Loucy (cell line): Measurements from ENCODE around the gene MAPK8IP2.
"Not testable (repeated sequence)": the region's sequence is repeated elsewhere in the genome, so short reads cannot be mapped to it uniquely, and the experiment has no call there.

Experiments used
- H2AFZ ChIP-seq: fragments of 200-600 bp; sonication (generic); 2 replicates; pipeline ENCODE4 v1.6.0; 2016; ENCODE audit warnings: antibody characterized with exemption, mild to moderate bottlenecking, low read length, moderate library complexity
- H3F3A ChIP-seq: fragments of 200-600 bp; 2 replicates; pipeline ENCODE4 v1.6.0; 2016; ENCODE audit warnings: antibody characterized with exemption, low read depth, mild to moderate bottlenecking
- H3K27me3 ChIP-seq: fragments of 200-600 bp; sonication (generic); 2 replicates; pipeline ENCODE4 v1.6.1; 2014; ENCODE audit warnings: low read length, mild to moderate bottlenecking; ENCODE audit not compliant: insufficient read depth, poor library complexity, severe bottlenecking
- H3K36me3 ChIP-seq: fragments of 200-600 bp; sonication (generic); 2 replicates; pipeline ENCODE4 v1.6.1; 2016; ENCODE audit warnings: low read length; ENCODE audit not compliant: insufficient read depth
- H3K4me1 ChIP-seq: fragments of 200-600 bp; sonication (generic); 2 replicates; pipeline ENCODE4 v1.5.1; 2014; ENCODE audit warnings: low read length, mild to moderate bottlenecking; ENCODE audit not compliant: insufficient read depth, poor library complexity, severe bottlenecking
- H3K4me2 ChIP-seq: fragments of 200-600 bp; sonication (generic); 2 replicates; pipeline ENCODE4 v1.6.0; 2014; ENCODE audit warnings: antibody characterized with exemption, low read length, low read depth, mild to moderate bottlenecking; ENCODE audit not compliant: poor library complexity, severe bottlenecking
- H3K4me3 ChIP-seq: fragments of 200-600 bp; sonication (generic); 2 replicates; pipeline ENCODE4 v1.5.1; 2014; ENCODE audit warnings: low read length, mild to moderate bottlenecking, mixed read lengths; ENCODE audit not compliant: poor library complexity, severe bottlenecking
- H3K79me2 ChIP-seq: fragments of 200-600 bp; sonication (generic); 2 replicates; pipeline ENCODE4 v1.6.1; 2014; ENCODE audit warnings: low read length; ENCODE audit not compliant: insufficient read depth
- H3K9ac ChIP-seq: fragments of 200-600 bp; sonication (generic); 2 replicates; pipeline ENCODE4 v1.6.0; 2014; ENCODE audit warnings: mild to moderate bottlenecking, low read depth, low read length, moderate library complexity; ENCODE audit not compliant: poor library complexity, severe bottlenecking
- H3K9me2 ChIP-seq: fragments of 200-600 bp; sonication (generic); replicated peaks from 2 replicates; pipeline ENCODE4 v1.6.1; 2016; ENCODE audit warnings: low read depth, low read length, mixed read lengths
- H3K9me3 ChIP-seq: fragments of 200-600 bp; sonication (generic); 2 replicates; pipeline ENCODE4 v1.6.1; 2014; ENCODE audit warnings: mild to moderate bottlenecking, antibody characterized with exemption, low read length, low read depth; ENCODE audit not compliant: insufficient read depth
- H4K20me1 ChIP-seq: fragments of 200-600 bp; sonication (generic); 2 replicates; pipeline ENCODE4 v1.6.0; 2014; ENCODE audit warnings: antibody characterized with exemption, low read length, mild to moderate bottlenecking; ENCODE audit not compliant: insufficient read depth, poor library complexity, severe bottlenecking
- EZH2phosphoT487 ChIP-seq: fragments of 200-600 bp; IDR thresholded peaks from 2 replicates; pipeline ENCODE4 v1.6.1; 2018; ENCODE audit warnings: antibody characterized with exemption, mild to moderate bottlenecking, moderate library complexity, borderline replicate concordance
- TF ChIP-seq, protein P1 (sequence below): fragments of 200-600 bp; sonication (generic); conservative IDR thresholded peaks from 2 replicates; pipeline ENCODE4 v1.5.1; 2014; ENCODE audit warnings: mild to moderate bottlenecking, antibody characterized with exemption, low read length

Gene MAPK8IP2

DNA sequence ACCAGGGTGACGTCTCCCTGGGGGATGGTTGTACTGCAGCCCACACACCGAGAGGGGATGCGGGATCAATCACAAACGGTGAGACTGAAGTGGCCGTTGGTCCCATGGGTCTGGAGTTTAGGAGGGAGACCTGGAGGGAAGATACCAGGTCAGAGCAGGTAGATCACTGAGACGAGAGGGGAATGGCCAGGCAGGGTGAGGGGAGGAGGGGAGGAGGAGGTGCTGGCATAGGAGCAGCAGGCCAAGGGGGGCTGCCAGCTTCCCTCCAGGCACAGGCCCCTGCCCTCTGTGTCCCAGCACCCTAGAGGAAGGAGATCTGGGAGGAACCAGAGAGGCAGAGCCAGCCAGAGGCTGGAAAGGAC is 7.0 kb downstream of the MAPK8IP2 start:
- Histone ChIP-seq H3K9me3 (no peaks in the 10 kb centered on the region), H3K9me2 (no peaks in the 10 kb centered on the region), H3K79me2 (no peaks in the 10 kb centered on the region), H2AFZ (no peak overlapping the region), H3F3A (no peaks in the 10 kb centered on the region), H3K27me3 (no peaks in the 10 kb centered on the region), H3K4me3 (no peak overlapping the region), H3K9ac (no peak overlapping the region), H3K4me2 (no peak overlapping the region), H3K36me3 (no peaks in the 10 kb centered on the region), H4K20me1 (no peaks in the 10 kb centered on the region), H3K4me1 (no peaks in the 10 kb centered on the region)
- TF ChIP-seq, protein P1, sequence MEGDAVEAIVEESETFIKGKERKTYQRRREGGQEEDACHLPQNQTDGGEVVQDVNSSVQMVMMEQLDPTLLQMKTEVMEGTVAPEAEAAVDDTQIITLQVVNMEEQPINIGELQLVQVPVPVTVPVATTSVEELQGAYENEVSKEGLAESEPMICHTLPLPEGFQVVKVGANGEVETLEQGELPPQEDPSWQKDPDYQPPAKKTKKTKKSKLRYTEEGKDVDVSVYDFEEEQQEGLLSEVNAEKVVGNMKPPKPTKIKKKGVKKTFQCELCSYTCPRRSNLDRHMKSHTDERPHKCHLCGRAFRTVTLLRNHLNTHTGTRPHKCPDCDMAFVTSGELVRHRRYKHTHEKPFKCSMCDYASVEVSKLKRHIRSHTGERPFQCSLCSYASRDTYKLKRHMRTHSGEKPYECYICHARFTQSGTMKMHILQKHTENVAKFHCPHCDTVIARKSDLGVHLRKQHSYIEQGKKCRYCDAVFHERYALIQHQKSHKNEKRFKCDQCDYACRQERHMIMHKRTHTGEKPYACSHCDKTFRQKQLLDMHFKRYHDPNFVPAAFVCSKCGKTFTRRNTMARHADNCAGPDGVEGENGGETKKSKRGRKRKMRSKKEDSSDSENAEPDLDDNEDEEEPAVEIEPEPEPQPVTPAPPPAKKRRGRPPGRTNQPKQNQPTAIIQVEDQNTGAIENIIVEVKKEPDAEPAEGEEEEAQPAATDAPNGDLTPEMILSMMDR = no peak
- no peak for TF ChIP-seq EZH2phosphoT487

DNA sequence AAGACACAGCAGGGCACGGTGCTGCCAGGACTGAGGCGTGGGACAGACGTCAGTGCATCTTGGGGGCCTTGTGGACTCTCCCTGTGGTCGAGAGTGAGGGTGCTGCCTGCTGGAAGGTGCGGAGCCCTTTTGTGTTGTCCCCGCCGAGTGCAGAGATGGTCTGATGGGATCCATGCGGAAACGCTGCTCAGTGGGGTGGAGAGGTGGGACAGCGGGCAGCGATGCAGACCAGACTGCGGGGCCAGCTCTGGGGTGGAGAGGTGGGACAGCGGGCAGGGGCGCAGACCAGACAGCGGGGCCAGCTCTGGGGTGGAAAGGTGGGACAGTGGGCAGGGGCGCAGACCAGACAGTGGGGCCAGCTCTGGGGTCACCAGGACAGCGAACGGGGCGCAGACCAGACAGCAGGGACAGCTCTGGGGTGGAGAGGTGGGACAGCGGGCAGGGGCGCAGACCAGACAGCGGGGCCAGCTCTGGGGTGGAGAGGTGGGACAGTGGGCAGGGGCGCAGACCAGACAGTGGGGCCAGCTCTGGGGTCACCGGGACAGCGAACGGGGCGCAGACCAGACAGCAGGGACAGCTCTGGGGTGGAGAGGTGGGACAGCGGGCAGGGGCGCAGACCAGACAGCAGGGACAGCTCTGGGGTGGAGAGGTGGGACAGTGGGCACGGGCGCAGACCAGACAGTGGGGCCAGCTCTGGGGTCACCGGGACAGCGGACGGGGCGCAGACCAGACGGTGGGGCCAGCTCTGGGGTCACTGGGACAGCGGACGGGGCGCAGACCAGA is 7.7 kb downstream of the MAPK8IP2 start:
- not testable (repeated sequence) for H3K79me2 ChIP-seq, H4K20me1 ChIP-seq, H3K4me1 ChIP-seq, H3K4me2 ChIP-seq, H3K36me3 ChIP-seq, H3F3A ChIP-seq, H3K9ac ChIP-seq, H3K9me2 ChIP-seq, H3K9me3 ChIP-seq, H3K27me3 ChIP-seq, H2AFZ ChIP-seq, H3K4me3 ChIP-seq

DNA sequence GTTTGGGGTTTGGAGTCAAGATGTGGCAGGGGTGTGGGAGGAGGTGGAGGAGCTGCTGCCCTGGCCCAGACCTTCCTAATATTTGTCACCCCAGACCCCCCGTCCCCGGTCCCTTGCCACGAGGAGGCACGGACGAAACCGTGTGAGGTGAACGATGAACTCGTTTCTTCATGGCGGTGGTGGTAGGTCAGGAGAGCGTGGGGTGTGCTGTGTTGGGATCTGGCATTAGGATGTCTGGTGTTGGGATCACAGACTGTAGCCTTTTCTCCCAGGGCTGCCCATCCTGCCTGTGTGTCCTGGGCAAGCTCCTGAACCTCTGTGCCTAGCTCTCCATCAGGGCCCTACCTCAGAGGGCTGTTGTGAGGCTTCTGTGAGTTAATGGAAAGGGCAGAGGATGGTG is 8.4 kb downstream of the MAPK8IP2 start:
- Histone ChIP-seq H3K9me2 (no peaks in the 10 kb centered on the region), H3K36me3 (no peaks in the 10 kb centered on the region), H3K27me3 (no peaks in the 10 kb centered on the region), H3F3A (no peaks in the 10 kb centered on the region), H3K4me3 (no peak overlapping the region), H2AFZ (no peak overlapping the region), H3K79me2 (no peaks in the 10 kb centered on the region), H3K4me2 (no peak overlapping the region), H3K4me1 (no peaks in the 10 kb centered on the region), H3K9me3 (no peaks in the 10 kb centered on the region), H4K20me1 (no peaks in the 10 kb centered on the region), H3K9ac (no peak overlapping the region)
- no peak for TF ChIP-seq EZH2phosphoT487
- TF ChIP-seq, protein P1 = no peak

DNA sequence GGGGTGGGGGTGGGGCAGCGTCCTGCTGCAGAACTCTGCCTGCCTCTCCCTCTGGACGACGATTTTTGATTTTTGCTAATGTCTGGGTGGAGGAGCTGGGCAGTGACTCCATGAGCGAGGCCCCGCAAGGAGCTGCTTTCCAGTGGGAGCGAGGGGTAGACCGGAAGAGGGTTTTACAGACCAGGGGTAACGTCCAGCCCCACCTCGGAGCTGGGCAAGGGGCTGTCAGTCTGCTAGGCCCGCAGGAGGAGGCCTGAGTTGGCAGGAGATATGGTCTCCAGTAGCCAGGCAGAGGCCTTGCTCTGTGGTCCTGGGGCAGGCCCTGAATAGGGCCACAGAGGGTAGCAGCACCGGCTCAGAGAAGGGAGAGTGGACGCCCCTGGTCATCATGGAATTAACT is 9.0 kb downstream of the MAPK8IP2 start:
- H3K4me2 ChIP-seq = no peak overlapping the region
- H3K79me2 ChIP-seq = no peaks in the 10 kb centered on the region
- no peaks in the 10 kb centered on the region for H3K9me3 ChIP-seq
- no peaks in the 10 kb centered on the region for H4K20me1 ChIP-seq
- no peak overlapping the region for H3K4me3 ChIP-seq
- TF ChIP-seq, protein P1 = no peak
- TF ChIP-seq EZH2phosphoT487 = no peak
- H3K4me1 ChIP-seq = no peaks in the 10 kb centered on the region
- H3K27me3 ChIP-seq = no peaks in the 10 kb centered on the region
- H3K9ac ChIP-seq = no peak overlapping the region
- H2AFZ ChIP-seq = no peak overlapping the region
- no peaks in the 10 kb centered on the region for H3F3A ChIP-seq
- no peaks in the 10 kb centered on the region for H3K9me2 ChIP-seq
- no peaks in the 10 kb centered on the region for H3K36me3 ChIP-seq
